Tracheal epithelial cell (primary cell): ENCODE results near the gene ZNF830. TPM values are rescaled to one million over a fixed set of nuclear protein-coding genes. Genes with fewer than 3 reads are reported as not detected.

Experiments used
- total RNA-seq: library from RNA; depleted of rRNA; stranded (reverse); fragments of >200 nt; gene quantifications from 2 replicates; pipeline ENCODE4 v1.2.1, GENCODE V29; 2014

The ZNF830 gene
- total RNA-seq: 10.6 and 12.4 TPM in 2 replicates

GRCh38 chr17:34961093-34961911 is at the start of gene ZNF830, which contains the start of gene CCT6B:
Gene ZNF830 (plus strand): TSS chr17:34961540. CDS start chr17:34961567, 27 bp downstream.
Gene CCT6B (minus strand): TSS chr17:34961460. CDS start chr17:34961393, 67 bp downstream.

DNA sequence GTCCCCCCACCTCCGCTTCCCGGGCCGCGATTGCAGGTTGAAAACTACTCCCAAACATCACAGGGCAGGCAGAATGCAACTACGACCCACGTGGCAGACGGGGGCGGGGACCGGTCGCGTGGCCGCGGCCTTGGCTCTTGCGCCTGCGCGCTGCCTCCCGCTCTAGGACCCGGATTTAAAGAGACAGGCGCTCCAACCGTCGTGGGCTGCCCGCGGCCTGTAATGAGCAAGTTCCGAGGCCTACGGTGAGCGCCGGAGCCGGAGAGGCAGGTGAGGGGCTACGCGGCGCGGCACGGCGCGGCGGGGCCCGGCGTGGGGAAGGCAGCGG is 19.0 kb downstream of the ZNF830 start, which contains the start of gene LIG3:
TSS of gene LIG3 (plus strand) at position 160 of the 328 bp plus-strand sequence. CDS start 2,494 bp downstream, outside the sequence.

Other genes with a start within 250 kb of the ZNF830 start
- gene CCT6B, start 80 bp upstream of the ZNF830 start, total RNA-seq: 0.64 and 0.72 TPM in 2 replicates
- gene LIG3, start 19.0 kb downstream of the ZNF830 start, total RNA-seq: 24.6 and 26.4 TPM in 2 replicates
- gene RFFL, start 102.2 kb downstream of the ZNF830 start, total RNA-seq: 8.4 and 13.2 TPM in 2 replicates
- gene RAD51D, start 158.3 kb downstream of the ZNF830 start, total RNA-seq: 1.9 and 4.1 TPM in 2 replicates
- not detected in 2 replicates for gene FNDC8, start 160.1 kb downstream of the ZNF830 start, total RNA-seq
- 32.4 and 46.7 TPM in 2 replicates for gene NLE1, start 180.8 kb downstream of the ZNF830 start, total RNA-seq
- not detected in 2 replicates for gene UNC45B, start 186.3 kb downstream of the ZNF830 start, total RNA-seq
- gene SLC35G3, start 232.9 kb downstream of the ZNF830 start, total RNA-seq: not detected in 2 replicates